HepG2 (cell line): ENCODE measurements around the gene SPPL3. TPM values are rescaled to one million over a fixed set of nuclear protein-coding genes. Genes with fewer than 3 reads are reported as not detected.

Experiments used
- JDP2 ChIP-seq: sonication (generic); formaldehyde crosslinking; IDR thresholded peaks from 2 replicates; pipeline ENCODE4 v1.8.1; 2022; ENCODE audit warnings: missing genetic modification reagents, borderline replicate concordance
- MED8 ChIP-seq: sonication (generic); formaldehyde crosslinking; IDR thresholded peaks from 2 replicates; pipeline ENCODE4 v1.8.1; 2023; ENCODE audit warnings: mild to moderate bottlenecking, missing genetic modification reagents; ENCODE audit not compliant: insufficient replicate concordance
- MXI1 ChIP-seq: IDR thresholded peaks from 3 replicates; pipeline ENCODE4 v1.6.1; 2012; ENCODE audit warnings: low read depth, low read length, inconsistent platforms, borderline replicate concordance
- MYC ChIP-seq: sonication (generic); formaldehyde crosslinking; IDR thresholded peaks from 2 replicates; pipeline ENCODE4 v1.9.0; 2021; ENCODE audit warnings: missing genetic modification reagents, borderline replicate concordance
- MYNN ChIP-seq: sonication (generic); formaldehyde crosslinking; IDR thresholded peaks from 2 replicates; pipeline ENCODE4 v1.4.0; 2020; ENCODE audit warnings: mild to moderate bottlenecking, low read depth, missing genetic modification reagents
- NR3C1 ChIP-seq: sonication (generic); formaldehyde crosslinking; IDR thresholded peaks from 2 replicates; pipeline ENCODE4 v1.4.0; 2020; ENCODE audit warnings: missing genetic modification reagents
- POLR2AphosphoS2 ChIP-seq: IDR thresholded peaks from 2 replicates; pipeline ENCODE4 v1.6.1; 2011; ENCODE audit warnings: low read depth, low read length, improper control_type of control experiment
- PRDM4 ChIP-seq: sonication (generic); formaldehyde crosslinking; IDR thresholded peaks from 2 replicates; pipeline ENCODE4 v1.9.0; 2021; ENCODE audit warnings: missing genetic modification reagents, borderline replicate concordance
- RBFOX2 ChIP-seq: fragments of 200-400 bp; formaldehyde crosslinking; IDR thresholded peaks from 2 replicates; pipeline ENCODE4 v1.6.1; 2017; ENCODE audit warnings: low read depth, mild to moderate bottlenecking, low read length
- RNF2 ChIP-seq: fragments of 450-650 bp; conservative IDR thresholded peaks from 2 replicates; pipeline ENCODE4 v1.6.1; 2016; ENCODE audit warnings: low read depth
- ZNF326 ChIP-seq: sonication (generic); formaldehyde crosslinking; IDR thresholded peaks from 2 replicates; pipeline ENCODE4 v1.4.0; 2020; ENCODE audit warnings: missing genetic modification reagents, borderline replicate concordance
- ZNF33B ChIP-seq: sonication (generic); formaldehyde crosslinking; IDR thresholded peaks from 2 replicates; pipeline ENCODE4 v1.5.1; 2020; ENCODE audit warnings: mild to moderate bottlenecking, missing genetic modification reagents
- ZNF343 ChIP-seq: sonication (generic); formaldehyde crosslinking; IDR thresholded peaks from 2 replicates; pipeline ENCODE4 v1.4.0; 2020; ENCODE audit warnings: mild to moderate bottlenecking, missing genetic modification reagents
- ZNF431 ChIP-seq: sonication (generic); formaldehyde crosslinking; IDR thresholded peaks from 2 replicates; pipeline ENCODE4 v1.9.0; 2022; ENCODE audit warnings: missing genetic modification reagents, low read depth, mild to moderate bottlenecking, borderline replicate concordance
- ZNF577 ChIP-seq: sonication (generic); formaldehyde crosslinking; IDR thresholded peaks from 2 replicates; pipeline ENCODE4 v1.4.0; 2020; ENCODE audit warnings: mild to moderate bottlenecking, low read depth, missing genetic modification reagents, borderline replicate concordance
- ZNF773 ChIP-seq: sonication (generic); formaldehyde crosslinking; IDR thresholded peaks from 2 replicates; pipeline ENCODE4 v1.4.0; 2020; ENCODE audit warnings: missing genetic modification reagents, borderline replicate concordance
- ZNF788 ChIP-seq: sonication (generic); formaldehyde crosslinking; IDR thresholded peaks from 2 replicates; pipeline ENCODE4 v1.5.0; 2020; ENCODE audit warnings: mild to moderate bottlenecking, missing genetic modification reagents, borderline replicate concordance
- polyA plus RNA-seq, 8 experiments: library from polyadenylated mRNA; depleted of rRNA in 3 of 8; stranded (reverse) in 7 of 8; unstranded in 1 of 8; fragments of >200 nt; fragmentation: Illumina TruSeq in 4 of 8; extraction: Trizol in 4 of 8; gene quantifications; 2 replicates each; pipeline versions ENCODE4 v1.2.1 to v1.2.3, GENCODE V29; 2011 to 2016; ENCODE audit warnings: low read depth in 4 of 8, missing spikeins in 1 of 8, mixed read lengths in 1 of 8; ENCODE audit not compliant: insufficient read depth in 1 of 8
- total RNA-seq, 5 experiments: library from RNA; depleted of rRNA; stranded (reverse); fragments of >200 nt; fragmentation: Illumina TruSeq; extraction: Trizol; gene quantifications; 2 replicates each; pipeline ENCODE4 v1.2.3, GENCODE V29; 2016; ENCODE audit warnings: low read depth in 1 of 5
- TF ChIP-seq, protein P1 (sequence below): sonication (generic); formaldehyde crosslinking; IDR thresholded peaks from 2 replicates; pipeline ENCODE4 v1.8.0; 2022; ENCODE audit warnings: mild to moderate bottlenecking, missing genetic modification reagents, borderline replicate concordance
- TF ChIP-seq, protein P2 (sequence below): sonication (generic); formaldehyde crosslinking; conservative IDR thresholded peaks from 2 replicates; pipeline ENCODE4 v1.4.0; 2020; ENCODE audit warnings: missing genetic modification reagents
- TF ChIP-seq, protein P3 (sequence below): sonication (generic); formaldehyde crosslinking; IDR thresholded peaks from 2 replicates; pipeline ENCODE4 v1.4.0; 2020; ENCODE audit warnings: missing genetic modification reagents, mild to moderate bottlenecking, borderline replicate concordance
- TF ChIP-seq, protein P4 (sequence below): sonication (generic); formaldehyde crosslinking; IDR thresholded peaks from 2 replicates; pipeline ENCODE4 v1.4.0; 2020; ENCODE audit warnings: missing genetic modification reagents
- TF ChIP-seq, protein P5 (sequence below): sonication (generic); formaldehyde crosslinking; IDR thresholded peaks from 2 replicates; pipeline ENCODE4 v1.4.0; 2020; ENCODE audit warnings: missing genetic modification reagents

SPPL3 gene
- total and polyA plus RNA-seq, 2 of the 13 experiments (the other 11 are each of a cell fraction or from before 2014, with no cell fraction given): 8.9 to 9.1 TPM

- no peak for TF ChIP-seq PRDM4 (CRISPR knock-in tag)
- TF ChIP-seq ZNF577: no peak
- TF ChIP-seq, protein P1, sequence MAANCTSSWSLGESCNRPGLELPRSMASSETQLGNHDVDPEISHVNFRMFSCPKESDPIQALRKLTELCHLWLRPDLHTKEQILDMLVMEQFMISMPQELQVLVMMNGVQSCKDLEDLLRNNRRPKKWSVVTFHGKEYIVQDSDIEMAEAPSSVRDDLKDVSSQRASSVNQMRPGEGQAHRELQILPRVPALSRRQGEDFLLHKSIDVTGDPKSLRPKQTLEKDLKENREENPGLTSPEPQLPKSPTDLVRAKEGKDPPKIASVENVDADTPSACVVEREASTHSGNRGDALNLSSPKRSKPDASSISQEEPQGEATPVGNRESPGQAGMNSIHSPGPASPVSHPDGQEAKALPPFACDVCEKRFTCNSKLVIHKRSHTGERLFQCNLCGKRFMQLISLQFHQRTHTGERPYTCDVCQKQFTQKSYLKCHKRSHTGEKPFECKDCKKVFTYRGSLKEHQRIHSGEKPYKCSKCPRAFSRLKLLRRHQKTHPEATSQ (CRISPR knock-in tag): no peak
- TF ChIP-seq MYC: peak; percentile 48; the same call in 1 of the 2 replicates
- TF ChIP-seq MED8 (CRISPR knock-in tag): peak; percentile 24
- TF ChIP-seq RBFOX2: peak; percentile 73
- no peak for TF ChIP-seq ZNF326 (CRISPR knock-in tag)
- TF ChIP-seq, protein P2, sequence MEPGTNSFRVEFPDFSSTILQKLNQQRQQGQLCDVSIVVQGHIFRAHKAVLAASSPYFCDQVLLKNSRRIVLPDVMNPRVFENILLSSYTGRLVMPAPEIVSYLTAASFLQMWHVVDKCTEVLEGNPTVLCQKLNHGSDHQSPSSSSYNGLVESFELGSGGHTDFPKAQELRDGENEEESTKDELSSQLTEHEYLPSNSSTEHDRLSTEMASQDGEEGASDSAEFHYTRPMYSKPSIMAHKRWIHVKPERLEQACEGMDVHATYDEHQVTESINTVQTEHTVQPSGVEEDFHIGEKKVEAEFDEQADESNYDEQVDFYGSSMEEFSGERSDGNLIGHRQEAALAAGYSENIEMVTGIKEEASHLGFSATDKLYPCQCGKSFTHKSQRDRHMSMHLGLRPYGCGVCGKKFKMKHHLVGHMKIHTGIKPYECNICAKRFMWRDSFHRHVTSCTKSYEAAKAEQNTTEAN: no peak
- TF ChIP-seq ZNF431 (CRISPR knock-in tag): no peak
- no peak for TF ChIP-seq MXI1
- TF ChIP-seq, protein P3, sequence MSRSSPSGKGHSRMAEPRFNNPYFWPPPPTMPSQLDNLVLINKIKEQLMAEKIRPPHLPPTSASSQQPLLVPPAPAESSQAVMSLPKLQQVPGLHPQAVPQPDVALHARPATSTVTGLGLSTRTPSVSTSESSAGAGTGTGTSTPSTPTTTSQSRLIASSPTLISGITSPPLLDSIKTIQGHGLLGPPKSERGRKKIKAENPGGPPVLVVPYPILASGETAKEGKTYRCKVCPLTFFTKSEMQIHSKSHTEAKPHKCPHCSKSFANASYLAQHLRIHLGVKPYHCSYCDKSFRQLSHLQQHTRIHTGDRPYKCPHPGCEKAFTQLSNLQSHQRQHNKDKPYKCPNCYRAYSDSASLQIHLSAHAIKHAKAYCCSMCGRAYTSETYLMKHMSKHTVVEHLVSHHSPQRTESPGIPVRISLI (CRISPR knock-in tag): no peak
- TF ChIP-seq ZNF343 (CRISPR knock-in tag): no peak
- no peak for TF ChIP-seq RNF2
- TF ChIP-seq, protein P4, sequence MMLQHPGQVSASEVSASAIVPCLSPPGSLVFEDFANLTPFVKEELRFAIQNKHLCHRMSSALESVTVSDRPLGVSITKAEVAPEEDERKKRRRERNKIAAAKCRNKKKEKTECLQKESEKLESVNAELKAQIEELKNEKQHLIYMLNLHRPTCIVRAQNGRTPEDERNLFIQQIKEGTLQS: no peak
- TF ChIP-seq MYNN (CRISPR knock-in tag): no peak
- no peak for TF ChIP-seq NR3C1 (CRISPR knock-in tag)
- TF ChIP-seq, protein P5, sequence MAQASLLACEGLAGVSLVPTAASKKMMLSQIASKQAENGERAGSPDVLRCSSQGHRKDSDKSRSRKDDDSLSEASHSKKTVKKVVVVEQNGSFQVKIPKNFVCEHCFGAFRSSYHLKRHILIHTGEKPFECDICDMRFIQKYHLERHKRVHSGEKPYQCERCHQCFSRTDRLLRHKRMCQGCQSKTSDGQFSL (CRISPR knock-in tag): peak; percentile 83
- TF ChIP-seq JDP2 (CRISPR knock-in tag): no peak
- TF ChIP-seq ZNF33B (CRISPR knock-in tag): no peak
- no peak for TF ChIP-seq ZNF773 (CRISPR knock-in tag)
- TF ChIP-seq POLR2AphosphoS2: no peak
- 0 out of 2 replicates have a peak, but pooled peaks have one; percentile 34 for TF ChIP-seq ZNF788 (CRISPR knock-in tag)
These were observed 554 bp downstream of the SPPL3 start (continued) for GRCh38 chr12:120903412-120904196.
